Glomerular endothelial cell (primary cell): ENCODE results near the gene TMEM132E. TPM values are rescaled to one million over a fixed set of nuclear protein-coding genes. Genes with fewer than 3 reads are reported as not detected.

Source experiments
- DNase-seq: peaks from one replicate; pipeline ENCODE4 v3.0.0-alpha.2; 2011; ENCODE audit warnings: low read depth, low spot score; ENCODE audit errors: extremely low read depth
- total RNA-seq: library from RNA; depleted of rRNA; stranded (reverse); fragments of >200 nt; gene quantifications from 2 replicates; pipeline ENCODE4 v1.2.3, GENCODE V29; 2015

TMEM132E gene
- total RNA-seq, 1 donor from 2014 or later, result not detected

- no peak for DNase-seq
Observed at GRCh38 chr17:34598161-34598776, 18.9 kb downstream of the TMEM132E start.

GRCh38 chr17:34601416-34601815 is 22.0 kb downstream of the TMEM132E start:
- DNase-seq, result no peak

GRCh38 chr17:34603974-34604373 is 24.6 kb downstream of the TMEM132E start:
- no peak for DNase-seq

- DNase-seq, result no peak
Observed at GRCh38 chr17:34606763-34607162, 27.4 kb downstream of the TMEM132E start.

- DNase-seq, result no peak
Observed at GRCh38 chr17:34607917-34608316, 28.5 kb downstream of the TMEM132E start.

GRCh38 chr17:34609210-34609609 is 29.8 kb downstream of the TMEM132E start:
- DNase-seq, result no peak

GRCh38 chr17:34610039-34610438 is 30.7 kb downstream of the TMEM132E start:
- no peak for DNase-seq

GRCh38 chr17:34610506-34610905 is 31.1 kb downstream of the TMEM132E start:
- no peak for DNase-seq

- no peak for DNase-seq
Observed at GRCh38 chr17:34613064-34614019, 34.0 kb downstream of the TMEM132E start.

GRCh38 chr17:34614698-34615097 is 35.3 kb downstream of the TMEM132E start:
- DNase-seq, result no peak

- DNase-seq, result no peak
Observed at GRCh38 chr17:34615326-34615725, 35.9 kb downstream of the TMEM132E start.

GRCh38 chr17:34616148-34616547 is 36.8 kb downstream of the TMEM132E start:
- no peak for DNase-seq

GRCh38 chr17:34617398-34617797 is 38.0 kb downstream of the TMEM132E start:
- no peak for DNase-seq

- no peak for DNase-seq
Observed at GRCh38 chr17:34619687-34620217, 40.4 kb downstream of the TMEM132E start.

GRCh38 chr17:34620458-34620857 is 41.1 kb downstream of the TMEM132E start:
- DNase-seq, result no peak

- DNase-seq, result no peak
Observed at GRCh38 chr17:34622862-34623623, 43.7 kb downstream of the TMEM132E start.

- no peak for DNase-seq
Observed at GRCh38 chr17:34623856-34624766, 44.7 kb downstream of the TMEM132E start.

GRCh38 chr17:34624767-34625383 is 45.5 kb downstream of the TMEM132E start:
- no peak for DNase-seq

- no peak for DNase-seq
Observed at GRCh38 chr17:34626121-34626681, 46.8 kb downstream of the TMEM132E start.
